Lower lobe of right lung (tissue), 2 donors: ENCODE data around the gene TPX2. TPM values are rescaled to one million over a fixed set of nuclear protein-coding genes. Genes with fewer than 3 reads are reported as not detected.

Experiments used
- ATAC-seq, 2 donors: fragments of 200-7000 bp; cut with Tn5 transposase; one replicate each; pipeline ENCODE4 v1.9.1; 2020 to 2022; ENCODE audit warnings: mild to moderate bottlenecking in 2 of 2, moderate library complexity in 2 of 2
- DNase-seq: peaks from one replicate; pipeline ENCODE4 v3.0.0-alpha.2; 2020
- H3K27ac ChIP-seq: fragments of 200-600 bp; one replicate; pipeline ENCODE4 v1.8.0; 2022
- H3K27me3 ChIP-seq: fragments of 200-600 bp; one replicate; pipeline ENCODE4 v1.8.0; 2022; ENCODE audit warnings: low read depth
- H3K36me3 ChIP-seq: fragments of 200-600 bp; one replicate; pipeline ENCODE4 v1.8.0; 2022; ENCODE audit warnings: mild to moderate bottlenecking
- H3K4me1 ChIP-seq: fragments of 200-600 bp; one replicate; pipeline ENCODE4 v1.8.0; 2022
- H3K4me3 ChIP-seq: fragments of 200-600 bp; one replicate; pipeline ENCODE4 v1.8.0; 2022; ENCODE audit warnings: mild to moderate bottlenecking
- H3K9me3 ChIP-seq: fragments of 200-600 bp; one replicate; pipeline ENCODE4 v1.8.0; 2022
- intact Hi-C: fragments of 100-400 bp; cut with DNase I; formaldehyde crosslinking; loops from one replicate; pipeline ENCODE4 v1.11.0; 2022
- total RNA-seq: library from RNA; stranded (reverse); fragmentation: NEBNext Ultra II Directional; extraction: Animal tissue kit (Norgen Biotek cat#: 25700); gene quantifications from one replicate; pipeline ENCODE4 v1.2.1, GENCODE V29; 2021
- TF ChIP-seq, protein P1 (sequence below): fragments of 200-600 bp; IDR thresholded peaks from one replicate; pipeline ENCODE4 v1.8.0; 2022; ENCODE audit warnings: antibody characterized with exemption, mild to moderate bottlenecking
- donor health status: DM: no; HTN: yes; CAD: no; lungs with severe emphysema.

TPX2 gene
- total RNA-seq, 1 donor from 2014 or later = 1.9 TPM

- peak overlapping the region; percentile 46 for H3K27ac ChIP-seq
- no peaks in the 10 kb centered on the region for H3K27me3 ChIP-seq
- H3K4me1 ChIP-seq = peaks cover 22% of the 10 kb centered on the region
- no peak overlapping the region for H3K4me3 ChIP-seq
- no peaks in the 10 kb centered on the region for H3K9me3 ChIP-seq
- TF ChIP-seq, protein P1, sequence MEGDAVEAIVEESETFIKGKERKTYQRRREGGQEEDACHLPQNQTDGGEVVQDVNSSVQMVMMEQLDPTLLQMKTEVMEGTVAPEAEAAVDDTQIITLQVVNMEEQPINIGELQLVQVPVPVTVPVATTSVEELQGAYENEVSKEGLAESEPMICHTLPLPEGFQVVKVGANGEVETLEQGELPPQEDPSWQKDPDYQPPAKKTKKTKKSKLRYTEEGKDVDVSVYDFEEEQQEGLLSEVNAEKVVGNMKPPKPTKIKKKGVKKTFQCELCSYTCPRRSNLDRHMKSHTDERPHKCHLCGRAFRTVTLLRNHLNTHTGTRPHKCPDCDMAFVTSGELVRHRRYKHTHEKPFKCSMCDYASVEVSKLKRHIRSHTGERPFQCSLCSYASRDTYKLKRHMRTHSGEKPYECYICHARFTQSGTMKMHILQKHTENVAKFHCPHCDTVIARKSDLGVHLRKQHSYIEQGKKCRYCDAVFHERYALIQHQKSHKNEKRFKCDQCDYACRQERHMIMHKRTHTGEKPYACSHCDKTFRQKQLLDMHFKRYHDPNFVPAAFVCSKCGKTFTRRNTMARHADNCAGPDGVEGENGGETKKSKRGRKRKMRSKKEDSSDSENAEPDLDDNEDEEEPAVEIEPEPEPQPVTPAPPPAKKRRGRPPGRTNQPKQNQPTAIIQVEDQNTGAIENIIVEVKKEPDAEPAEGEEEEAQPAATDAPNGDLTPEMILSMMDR = no peak
- intact Hi-C loops = no loop called here
- peak; percentile 67 to 82 for ATAC-seq
- H3K36me3 ChIP-seq = no peaks in the 10 kb centered on the region
- DNase-seq = no peak
These were observed 76.5 kb downstream of the TPX2 start for GRCh38 chr20:31815408-31816188.

GRCh38 chr20:31816221-31816620, 77.1 kb downstream of the TPX2 start:
- Histone ChIP-seq H3K27me3 (no peaks in the 10 kb centered on the region), H3K4me3 (no peak overlapping the region), H3K9me3 (no peaks in the 10 kb centered on the region), H3K27ac (no peak overlapping the region), H3K4me1 (peaks cover 18% of the 10 kb centered on the region), H3K36me3 (no peaks in the 10 kb centered on the region)
- no peak for DNase-seq
- ATAC-seq = no peak
- intact Hi-C loops = no loop called here
- TF ChIP-seq, protein P1 = no peak

DNA sequence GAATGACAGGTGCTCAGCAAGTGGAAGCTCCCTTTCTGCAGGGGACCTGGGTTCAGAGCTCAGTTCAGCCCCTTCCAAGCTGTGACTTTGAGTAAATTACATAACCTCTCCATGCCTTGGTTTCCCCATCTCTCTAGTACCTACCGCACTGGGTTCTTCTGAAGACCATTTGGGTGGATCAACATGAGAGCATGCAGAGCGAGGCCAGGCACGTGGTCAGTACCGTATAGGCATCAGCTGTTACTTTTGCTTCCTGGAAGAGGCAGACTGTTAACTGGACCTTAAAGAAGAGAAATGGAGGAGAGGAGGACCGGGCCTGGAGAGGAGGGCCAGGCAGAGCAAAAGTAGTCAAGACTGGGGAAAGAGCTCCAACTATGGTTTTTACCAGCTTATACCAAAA, 78.4 kb downstream of the TPX2 start:
- peaks cover 13% of the 10 kb centered on the region for H3K4me1 ChIP-seq
- H3K27me3 ChIP-seq = no peaks in the 10 kb centered on the region
- DNase-seq (no peak), ATAC-seq (no peak)
- H3K36me3 ChIP-seq = no peaks in the 10 kb centered on the region
- H3K9me3 ChIP-seq = no peaks in the 10 kb centered on the region
- H3K4me3 ChIP-seq = no peak overlapping the region
- intact Hi-C loops = no loop called here
- TF ChIP-seq, protein P1 = no peak
- no peak overlapping the region for H3K27ac ChIP-seq

DNA sequence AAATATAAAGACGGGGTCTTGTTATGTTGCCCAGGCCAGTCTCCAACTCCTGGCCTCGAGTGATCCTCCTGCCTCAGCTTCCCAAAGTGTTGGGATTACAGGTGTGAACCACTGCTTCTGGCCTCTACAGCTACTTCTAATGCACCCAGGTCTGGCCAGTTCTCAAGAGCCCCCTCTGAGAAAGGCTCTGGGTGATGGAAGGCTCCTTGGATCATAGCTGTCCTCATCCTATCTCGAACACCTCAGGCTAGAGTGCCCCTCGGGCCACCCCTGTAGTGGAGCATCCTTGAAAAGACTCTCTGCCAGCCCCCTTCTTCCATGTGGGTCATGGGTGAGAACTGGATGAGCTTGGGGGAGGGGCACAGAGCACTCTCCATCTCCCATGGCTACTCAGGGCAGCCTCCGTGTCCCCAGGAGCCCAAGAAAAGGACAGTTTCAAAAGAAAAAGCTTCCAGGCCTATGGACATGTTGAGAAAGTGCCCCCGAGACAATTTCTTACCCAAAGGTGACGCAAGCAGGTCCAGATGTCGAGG, 79.4 kb downstream of the TPX2 start:
- no peaks in the 10 kb centered on the region for H3K36me3 ChIP-seq
- no peak overlapping the region for H3K4me3 ChIP-seq
- peaks cover 22% of the 10 kb centered on the region for H3K4me1 ChIP-seq
- no peak for DNase-seq
- intact Hi-C loops = no loop called here
- no peak for ATAC-seq
- no peaks in the 10 kb centered on the region for H3K9me3 ChIP-seq
- no peak overlapping the region for H3K27ac ChIP-seq
- no peaks in the 10 kb centered on the region for H3K27me3 ChIP-seq
- TF ChIP-seq, protein P1 = no peak

DNA sequence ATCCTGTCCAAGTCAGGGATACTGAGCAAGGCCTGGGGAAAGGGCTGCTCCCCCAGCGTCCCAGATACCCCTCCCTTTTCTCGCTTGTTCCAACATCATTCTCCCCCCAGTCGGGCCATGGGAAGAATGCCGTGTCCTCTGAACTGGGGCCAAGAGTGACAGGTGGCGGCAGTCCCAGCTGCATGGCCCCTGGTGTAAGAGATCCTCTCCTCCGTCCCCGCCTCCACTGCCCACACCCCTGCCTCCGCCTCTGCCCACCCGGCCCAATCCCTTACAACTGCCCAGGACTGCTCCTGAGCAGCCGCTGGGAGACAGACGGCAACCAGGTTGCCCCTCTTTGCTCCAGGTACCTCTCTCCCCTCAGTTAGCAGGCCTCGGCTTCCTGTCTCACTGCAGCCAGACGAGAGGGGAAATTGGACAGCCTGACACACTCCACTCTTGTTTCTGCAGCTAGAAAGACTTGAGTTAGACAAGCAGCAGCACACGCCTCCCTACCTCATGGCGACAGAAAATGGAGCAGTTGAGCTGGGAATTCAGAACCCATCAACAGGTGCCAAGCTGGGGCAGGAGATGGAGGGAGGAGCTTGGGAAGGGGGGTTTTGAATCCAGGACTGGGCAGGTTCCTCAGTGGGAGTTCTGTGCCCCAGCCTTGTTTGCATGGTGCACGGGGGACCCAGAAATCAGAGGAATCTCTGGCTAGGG, 80.1 kb downstream of the TPX2 start, which contains the start of gene MYLK2:
TSS of gene MYLK2 (plus strand) at position 274 of the 702 bp plus-strand sequence. CDS start at position 499, 225 bp downstream.
- Histone ChIP-seq H3K9me3 (no peaks in the 10 kb centered on the region), H3K4me3 (no peak within 1 kb of the TSS), H3K36me3 (no peaks in the 10 kb centered on the region), H3K4me1 (peaks cover 22% of the 10 kb centered on the region), H3K27ac (no peak within 1 kb of the TSS), H3K27me3 (no peaks in the 10 kb centered on the region)
- intact Hi-C loops = no loop called here
- ATAC-seq = no peak
- TF ChIP-seq, protein P1 = no peak
- no peak for DNase-seq
